Choroid plexus epithelial cell (primary cell): ENCODE measurements around the gene S100A16.

Experiments
- DNase-seq: peaks from one replicate; pipeline ENCODE4 v3.0.0-alpha.2; 2010; ENCODE audit warnings: low read depth
- H3K4me3 ChIP-seq: 2 replicates; pipeline ENCODE4 v1.5.1; 2011; ENCODE audit warnings: low read depth, mild to moderate bottlenecking, control low read depth, low read length, moderate library complexity
- TF ChIP-seq, protein P1 (sequence below): conservative IDR thresholded peaks from 2 replicates; pipeline ENCODE4 v1.5.1; 2011; ENCODE audit warnings: low read depth, mild to moderate bottlenecking, control low read depth, inconsistent platforms, low read length, moderate library complexity

The S100A16 gene

DNA sequence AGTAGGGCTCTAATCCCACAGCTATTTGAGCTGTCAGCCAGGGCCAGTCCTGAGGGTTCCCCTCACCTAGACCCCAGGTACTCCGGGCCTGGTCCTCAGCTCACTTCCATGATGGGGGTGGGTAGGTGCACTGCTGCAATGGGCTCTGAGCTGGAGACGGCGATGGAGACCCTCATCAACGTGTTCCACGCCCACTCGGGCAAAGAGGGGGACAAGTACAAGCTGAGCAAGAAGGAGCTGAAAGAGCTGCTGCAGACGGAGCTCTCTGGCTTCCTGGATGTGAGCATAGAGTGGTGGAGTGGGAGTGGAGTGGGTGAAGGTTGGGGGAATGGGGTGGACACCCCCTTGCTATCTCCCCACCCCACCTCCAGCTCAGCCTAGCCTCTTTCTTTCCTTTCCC is 17.4 kb upstream of the S100A16 start:
- DNase-seq = no peak
- no peak overlapping the region for H3K4me3 ChIP-seq
- TF ChIP-seq, protein P1, sequence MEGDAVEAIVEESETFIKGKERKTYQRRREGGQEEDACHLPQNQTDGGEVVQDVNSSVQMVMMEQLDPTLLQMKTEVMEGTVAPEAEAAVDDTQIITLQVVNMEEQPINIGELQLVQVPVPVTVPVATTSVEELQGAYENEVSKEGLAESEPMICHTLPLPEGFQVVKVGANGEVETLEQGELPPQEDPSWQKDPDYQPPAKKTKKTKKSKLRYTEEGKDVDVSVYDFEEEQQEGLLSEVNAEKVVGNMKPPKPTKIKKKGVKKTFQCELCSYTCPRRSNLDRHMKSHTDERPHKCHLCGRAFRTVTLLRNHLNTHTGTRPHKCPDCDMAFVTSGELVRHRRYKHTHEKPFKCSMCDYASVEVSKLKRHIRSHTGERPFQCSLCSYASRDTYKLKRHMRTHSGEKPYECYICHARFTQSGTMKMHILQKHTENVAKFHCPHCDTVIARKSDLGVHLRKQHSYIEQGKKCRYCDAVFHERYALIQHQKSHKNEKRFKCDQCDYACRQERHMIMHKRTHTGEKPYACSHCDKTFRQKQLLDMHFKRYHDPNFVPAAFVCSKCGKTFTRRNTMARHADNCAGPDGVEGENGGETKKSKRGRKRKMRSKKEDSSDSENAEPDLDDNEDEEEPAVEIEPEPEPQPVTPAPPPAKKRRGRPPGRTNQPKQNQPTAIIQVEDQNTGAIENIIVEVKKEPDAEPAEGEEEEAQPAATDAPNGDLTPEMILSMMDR = no peak

DNA sequence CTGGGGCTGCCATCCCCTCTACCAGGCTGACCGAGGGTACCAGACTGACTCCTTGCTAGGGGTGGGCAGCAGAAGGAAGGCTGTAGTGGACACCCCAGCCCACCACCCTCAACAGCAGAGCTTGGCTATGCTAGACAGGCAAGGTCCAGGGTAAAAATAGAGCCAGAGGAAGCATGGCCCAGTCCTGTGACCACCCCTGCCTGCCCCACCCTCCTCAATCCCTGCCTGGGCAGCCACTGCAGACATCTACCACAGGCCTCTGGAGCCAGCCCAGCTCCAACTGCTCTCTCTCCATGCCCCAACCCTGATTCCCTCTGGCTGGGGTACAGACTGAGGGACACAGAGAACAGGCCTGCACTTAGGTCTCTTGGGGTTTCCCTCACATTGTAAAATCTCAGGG is 17.0 kb upstream of the S100A16 start:
- TF ChIP-seq, protein P1 = no peak
- DNase-seq = no peak
- no peak overlapping the region for H3K4me3 ChIP-seq

DNA sequence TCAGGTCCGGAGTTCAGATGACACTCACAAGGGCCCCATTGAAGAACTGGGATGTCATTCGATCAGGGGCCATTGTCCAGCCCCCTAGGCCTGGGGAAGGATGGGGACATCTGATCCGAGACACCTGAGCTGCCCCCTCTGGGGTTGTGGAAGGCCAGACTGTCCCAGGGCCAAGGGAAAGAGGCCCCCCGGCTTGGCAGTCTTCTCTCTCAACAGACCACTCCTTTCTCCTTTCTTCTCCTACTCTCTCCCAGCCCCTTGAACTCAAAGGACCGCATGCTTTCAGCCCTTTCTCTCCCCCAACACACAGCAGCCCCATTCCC is 16.4 kb upstream of the S100A16 start:
- TF ChIP-seq, protein P1 = no peak
- no peak for DNase-seq
- no peak overlapping the region for H3K4me3 ChIP-seq

DNA sequence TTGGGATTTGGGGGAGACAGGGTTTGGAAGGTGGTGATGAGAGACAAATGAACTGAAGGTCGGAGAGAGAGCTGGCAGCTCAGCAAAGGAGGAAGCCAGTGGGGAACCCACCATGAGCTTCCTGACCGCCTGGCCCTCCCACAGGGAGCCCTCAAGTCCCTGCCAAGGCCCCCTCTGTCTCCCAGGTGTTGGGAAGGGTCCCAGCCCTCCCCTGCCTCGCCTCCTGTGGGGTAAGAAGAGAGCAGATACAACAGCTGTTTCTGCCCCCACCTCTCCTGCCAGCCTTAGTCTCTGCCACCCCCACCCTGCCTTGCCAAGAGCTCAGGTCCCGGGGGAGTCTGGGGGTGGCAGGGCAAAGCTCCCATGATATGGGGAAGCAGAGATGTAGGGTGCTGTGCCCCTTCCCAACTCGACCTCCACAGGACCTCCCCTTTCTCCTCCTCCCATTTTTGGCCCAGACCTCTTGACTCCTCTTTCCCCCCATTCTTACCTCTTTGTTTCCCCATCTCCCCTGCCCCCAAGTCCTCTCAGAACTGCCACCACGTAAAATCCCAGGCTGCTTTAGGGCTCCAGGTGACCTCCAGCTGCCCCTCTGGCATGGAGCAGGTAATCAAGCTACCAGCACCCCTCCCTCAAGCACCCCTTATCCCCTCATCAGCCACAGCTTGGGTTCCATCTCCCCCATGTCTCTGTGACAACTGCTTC is 15.9 kb upstream of the S100A16 start:
- TF ChIP-seq, protein P1 = no peak

DNA sequence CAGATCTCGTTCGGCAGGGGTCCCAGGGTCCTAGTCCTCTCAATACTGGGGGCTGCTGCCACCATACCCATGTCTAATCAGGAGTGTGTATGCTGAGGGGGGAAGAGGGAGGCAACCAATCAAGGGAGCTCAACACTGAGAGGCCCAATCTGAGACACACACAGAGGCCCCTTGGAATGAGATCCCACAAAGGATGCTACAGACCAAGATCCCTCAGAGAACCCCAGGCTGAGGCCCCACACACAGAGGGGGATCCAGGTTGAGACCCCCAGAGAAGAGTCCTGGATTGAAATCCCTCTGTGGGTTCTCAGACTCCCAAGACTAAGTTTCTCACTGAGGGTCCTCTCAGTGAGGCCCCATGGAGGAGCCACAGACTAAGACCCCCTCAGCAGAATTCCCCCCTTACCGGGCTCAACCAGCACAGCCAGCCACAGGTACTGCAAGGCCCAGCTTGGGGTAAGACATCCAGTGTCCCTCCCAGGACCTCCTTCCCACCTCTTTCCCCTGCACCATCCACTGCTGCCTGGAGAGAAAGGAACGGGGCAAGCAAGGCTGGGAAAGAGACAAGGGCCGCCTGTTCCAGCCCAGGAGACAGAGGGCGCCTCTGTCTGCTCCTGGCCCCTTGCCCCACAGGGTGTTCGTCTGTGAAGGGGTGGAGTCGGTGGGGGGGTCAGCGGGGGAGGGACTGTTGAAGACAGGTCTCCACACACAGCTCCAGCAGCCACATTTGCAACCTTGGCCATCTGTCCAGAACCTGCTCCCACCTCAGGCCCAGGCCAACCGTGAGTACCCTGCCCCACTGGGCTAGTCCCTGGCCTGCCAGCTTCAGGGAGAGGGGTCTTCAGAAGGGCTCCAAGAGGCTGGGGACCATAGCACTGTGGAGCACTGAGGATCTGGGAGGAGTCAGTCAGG is 15.0 kb upstream of the S100A16 start, which contains the start of gene S100A1:
Gene S100A1, plus strand, starts transcription at position 720 of the 912 bp plus-strand sequence. CDS start 2,088 bp downstream, outside the sequence.
- TF ChIP-seq, protein P1 = no peak
- no peak for DNase-seq
- H3K4me3 ChIP-seq = peak within 1 kb of the TSS; percentile 74

More for the DNA sequence above, 15.9 kb upstream of the S100A16 start:
- DNase-seq = no peak
- no peak overlapping the region for H3K4me3 ChIP-seq

DNA sequence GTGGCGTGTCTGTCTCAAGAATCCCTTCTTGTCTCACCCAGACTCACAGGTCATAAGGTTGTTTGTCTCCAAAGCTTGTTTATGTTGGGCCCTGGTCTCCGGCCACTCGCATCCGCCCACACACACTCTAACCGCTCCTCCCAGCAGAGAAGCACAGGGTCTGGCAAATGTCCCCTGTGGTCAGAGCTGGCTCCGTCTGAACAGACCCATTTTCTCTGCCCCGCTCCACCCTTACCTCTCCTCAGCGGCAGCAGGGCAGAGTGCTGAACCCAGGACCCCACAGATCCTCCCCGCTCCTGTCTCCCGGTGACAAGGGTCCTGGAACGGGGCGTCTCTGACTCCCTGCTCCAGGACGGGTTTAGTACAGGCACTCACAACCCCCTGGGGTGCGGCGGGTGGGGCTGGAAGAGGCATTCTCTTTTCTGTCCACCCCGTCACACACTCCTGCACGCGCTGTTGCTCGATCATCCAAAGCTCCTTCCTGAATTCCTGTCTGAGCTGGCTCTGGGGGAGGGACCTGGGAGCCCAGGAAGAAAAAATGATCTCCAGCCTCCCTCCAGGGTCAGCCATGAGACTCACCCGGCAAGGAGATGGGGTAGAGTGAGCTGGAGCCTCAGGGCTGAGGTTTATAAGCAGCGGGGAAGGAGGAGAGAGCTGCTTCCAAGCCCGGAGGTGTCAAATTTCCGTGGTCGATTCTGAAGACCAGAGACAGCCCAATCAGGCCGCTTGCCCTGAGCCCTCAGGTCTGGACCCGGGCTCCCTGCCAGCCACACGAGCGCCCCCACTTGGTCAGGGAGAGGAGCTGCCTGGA is 14.2 kb upstream of the S100A16 start, which contains the start of gene S100A13:
Gene S100A13, minus strand, starts transcription at position 602 of the 811 bp plus-strand sequence. CDS start 1,033 bp downstream, outside the sequence.
- TF ChIP-seq, protein P1 = peak; percentile 78
- DNase-seq = peak; percentile 98
- peak within 1 kb of the TSS; percentile 74 for H3K4me3 ChIP-seq
